Smooth muscle cell (in vitro differentiated cells): ENCODE measurements around the gene COL23A1. TPM values are rescaled to one million over a fixed set of nuclear protein-coding genes. Genes with fewer than 3 reads are reported as not detected.

Experiments
- DNase-seq: peaks from one replicate; lab custom pipeline; 2025; ENCODE audit not compliant: unreplicated experiment; lab: John Stamatoyannopoulos, UW
- H2AFZ ChIP-seq: fragments of 200-600 bp; sonication (generic); 2 replicates; pipeline ENCODE4 v1.6.0; 2016; ENCODE audit warnings: antibody characterized with exemption, low read depth, mild to moderate bottlenecking
- H3F3A ChIP-seq: fragments of 200-600 bp; sonication (generic); 2 replicates; pipeline ENCODE4 v1.6.0; 2017; ENCODE audit warnings: antibody characterized with exemption, low read depth
- H3K27ac ChIP-seq: fragments of 200-600 bp; sonication (generic); 2 replicates; pipeline ENCODE4 v1.5.1; 2016; ENCODE audit warnings: low read depth, mild to moderate bottlenecking
- H3K27me3 ChIP-seq: fragments of 200-600 bp; sonication (generic); 2 replicates; pipeline ENCODE4 v1.6.1; 2016; ENCODE audit warnings: low read depth, mild to moderate bottlenecking
- H3K36me3 ChIP-seq: fragments of 200-600 bp; sonication (generic); 2 replicates; pipeline ENCODE4 v1.5.1; 2016; ENCODE audit warnings: low read depth
- H3K4me1 ChIP-seq: fragments of 200-600 bp; sonication (generic); 2 replicates; pipeline ENCODE4 v1.5.1; 2016; ENCODE audit warnings: low read depth
- H3K4me2 ChIP-seq: fragments of 200-600 bp; sonication (generic); 2 replicates; pipeline ENCODE4 v1.6.0; 2016; ENCODE audit warnings: mild to moderate bottlenecking
- H3K4me3 ChIP-seq: fragments of 200-600 bp; sonication (generic); 2 replicates; pipeline ENCODE4 v1.5.1; 2016; ENCODE audit warnings: mild to moderate bottlenecking
- H3K79me2 ChIP-seq: fragments of 200-600 bp; sonication (generic); 2 replicates; pipeline ENCODE4 v1.6.0; 2016; ENCODE audit warnings: low read depth, mild to moderate bottlenecking
- H3K9ac ChIP-seq: fragments of 200-600 bp; sonication (generic); 2 replicates; pipeline ENCODE4 v1.6.0; 2016; ENCODE audit warnings: low read depth
- H3K9me3 ChIP-seq: fragments of 200-600 bp; sonication (generic); replicated peaks from 2 replicates; pipeline ENCODE4 v1.5.1; 2016; ENCODE audit warnings: low read depth
- H4K20me1 ChIP-seq: fragments of 200-600 bp; sonication (generic); 2 replicates; pipeline ENCODE4 v1.6.0; 2016; ENCODE audit warnings: low read depth
- CTCF ChIP-seq: fragments of 200-600 bp; sonication (generic); IDR thresholded peaks from 2 replicates; pipeline ENCODE4 v1.5.1; 2017; ENCODE audit warnings: borderline replicate concordance, mild to moderate bottlenecking, antibody characterized with exemption; ENCODE audit not compliant: insufficient read depth, poor library complexity, severe bottlenecking
- WGBS: methylation state at CpG from one replicate; pipeline ENCODE4 v1.1.7; 2016; ENCODE audit warnings: low lambda C conversion rate; 5-methylcytosine and 5-hydroxymethylcytosine counted together
- polyA plus RNA-seq: library from polyadenylated mRNA; unstranded; fragments of >200 nt; fragmentation: Nextera tagmentation; extraction: Ambion mirVana; gene quantifications from 2 replicates; pipeline ENCODE4 v1.2.1, GENCODE V29; 2016
- total RNA-seq: library from RNA; depleted of rRNA; stranded (reverse); fragments of >200 nt; gene quantifications from 2 replicates; pipeline ENCODE4 v1.2.3, GENCODE V29; 2014

COL23A1 gene
- total and polyA plus RNA-seq, 2 experiments from 2014 or later, result 5.3 to 27.4 TPM

GRCh38 chr5:178204935-178205748 lies 385.1 kb downstream of the COL23A1 start:
- H3K4me3 ChIP-seq, result peak overlapping the region; percentile 99
- peaks cover 32% of the 10 kb centered on the region for H3F3A ChIP-seq
- DNase-seq, result peak; percentile 22
- H3K36me3 ChIP-seq, result peaks cover 3% of the 10 kb centered on the region
- TF ChIP-seq CTCF, result no peak
- H4K20me1 ChIP-seq, result peaks cover 50% of the 10 kb centered on the region
- peak overlapping the region; percentile 95 for H3K4me2 ChIP-seq
- H3K9ac ChIP-seq, result peak overlapping the region; percentile 89
- no peaks in the 10 kb centered on the region for H3K9me3 ChIP-seq
- H3K4me1 ChIP-seq, result peaks cover 11% of the 10 kb centered on the region
- no peaks in the 10 kb centered on the region for H3K27me3 ChIP-seq
- H2AFZ ChIP-seq, result no peak overlapping the region
- under 1% methylated on average over 57 of the region's 90 CpGs for WGBS
- peak overlapping the region; percentile 82 for H3K27ac ChIP-seq
- peaks cover 51% of the 10 kb centered on the region for H3K79me2 ChIP-seq

- peak; percentile 93 for DNase-seq
- Histone ChIP-seq H3K9ac (peak within 1 kb of the TSS; percentile 89), H4K20me1 (peaks cover 42% of the 10 kb centered on the region), H3K9me3 (no peaks in the 10 kb centered on the region), H3K27ac (peak within 1 kb of the TSS; percentile 82), H3K79me2 (peaks cover 49% of the 10 kb centered on the region), H3K4me1 (peaks cover 11% of the 10 kb centered on the region), H3K36me3 (peaks cover 3% of the 10 kb centered on the region), H3K4me3 (peak within 1 kb of the TSS; percentile 99), H3K4me2 (peak within 1 kb of the TSS; percentile 95), H3K27me3 (no peaks in the 10 kb centered on the region), H2AFZ (peak within 1 kb of the TSS; percentile 28), H3F3A (peaks cover 24% of the 10 kb centered on the region)
- under 1% methylated on average over 94 of the region's 96 CpGs for WGBS
- no peak for TF ChIP-seq CTCF
Measured at GRCh38 chr5:178204182-178204934, 385.8 kb downstream of the COL23A1 start, which contains the start of gene HNRNPAB. Gene HNRNPAB (plus strand): TSS chr5:178204533. CDS start chr5:178204838, 305 bp downstream.

GRCh38 chr5:178203670-178204181 lies 386.5 kb downstream of the COL23A1 start:
- Histone ChIP-seq H3K36me3 (peaks cover 3% of the 10 kb centered on the region), H3F3A (peaks cover 18% of the 10 kb centered on the region), H3K4me2 (peak overlapping the region; percentile 95), H3K27ac (no peak overlapping the region), H3K27me3 (no peaks in the 10 kb centered on the region), H2AFZ (peak overlapping the region; percentile 28), H3K9ac (peak overlapping the region; percentile 4), H3K4me1 (peaks cover 11% of the 10 kb centered on the region), H4K20me1 (peaks cover 36% of the 10 kb centered on the region), H3K4me3 (peak overlapping the region; percentile 99), H3K9me3 (no peaks in the 10 kb centered on the region), H3K79me2 (peaks cover 43% of the 10 kb centered on the region)
- no peak for TF ChIP-seq CTCF
- DNase-seq, result no peak
- WGBS, result 29% methylated on average over 27 of the region's 30 CpGs
